WTC11 (cell line): ENCODE results near the gene CD276. TPM values are rescaled to one million over a fixed set of nuclear protein-coding genes. Genes with fewer than 3 reads are reported as not detected.

Source experiments
- ATAC-seq: fragments of 200-7000 bp; cut with Tn5 transposase; 2 replicates; pipeline ENCODE4 v1.10.0; 2021; ENCODE audit warnings: mild to moderate bottlenecking, moderate library complexity
- CTCF ChIA-PET: fragments of 300-600 bp; sonication (Branson Sonifier 250); formaldehyde crosslinking; loops from one replicate; lab custom pipeline; 2021; ENCODE audit warnings: antibody characterized with exemption; lab: Charles Lee
- POLR2A ChIA-PET: fragments of 350-600 bp; sonication (Branson Sonifier 250); formaldehyde crosslinking; loops from one replicate; lab custom pipeline; 2021; ENCODE audit warnings: antibody characterized with exemption; lab: Charles Lee
- DNase-seq: peaks from one replicate; pipeline ENCODE4 v3.0.0; 2021; ENCODE audit warnings: low spot score
- H3K27ac Mint-ChIP-seq: 2 replicates; pipeline ENCODE4 v1.8.0; 2021; ENCODE audit warnings: mixed read lengths
- H3K27me3 Mint-ChIP-seq: 2 replicates; pipeline ENCODE4 v1.8.0; 2021; ENCODE audit warnings: low read depth, mild to moderate bottlenecking, moderate library complexity, mixed read lengths
- H3K36me3 Mint-ChIP-seq: 2 replicates; pipeline ENCODE4 v1.8.0; 2021; ENCODE audit warnings: mixed read lengths
- H3K4me1 Mint-ChIP-seq: 2 replicates; pipeline ENCODE4 v1.8.0; 2022; ENCODE audit warnings: mixed read lengths
- H3K4me3 Mint-ChIP-seq: 2 replicates; pipeline ENCODE4 v1.8.0; 2021; ENCODE audit warnings: mild to moderate bottlenecking, moderate library complexity, mixed read lengths
- H3K9me3 Mint-ChIP-seq: 2 replicates; pipeline ENCODE4 v1.8.0; 2021; ENCODE audit warnings: mixed read lengths
- AR ChIP-seq: fragments of 250-450 bp; sonication (Bioruptor Pico); IDR thresholded peaks from 2 replicates; pipeline ENCODE4 v1.9.0; 2021; ENCODE audit warnings: mild to moderate bottlenecking
- ELF4 ChIP-seq: sonication (generic); formaldehyde crosslinking; IDR thresholded peaks from 2 replicates; pipeline ENCODE4 v1.8.1; 2022; ENCODE audit warnings: low read depth, mild to moderate bottlenecking, moderate library complexity, missing genetic modification reagents
- GABPB1 ChIP-seq: sonication (generic); formaldehyde crosslinking; IDR thresholded peaks from 2 replicates; pipeline ENCODE4 v1.8.1; 2023; ENCODE audit warnings: mild to moderate bottlenecking, missing genetic modification reagents
- IRF2 ChIP-seq: sonication (generic); formaldehyde crosslinking; IDR thresholded peaks from 2 replicates; pipeline ENCODE4 v1.8.0; 2022; ENCODE audit warnings: low read depth, missing genetic modification reagents, borderline replicate concordance
- NFYB ChIP-seq: sonication (generic); formaldehyde crosslinking; conservative IDR thresholded peaks from 2 replicates; pipeline ENCODE4 v1.8.0; 2022; ENCODE audit warnings: low read depth, missing genetic modification reagents
- PRDM15 ChIP-seq: sonication (generic); formaldehyde crosslinking; IDR thresholded peaks from 2 replicates; pipeline ENCODE4 v1.8.0; 2022; ENCODE audit warnings: missing genetic modification reagents
- SOX15 ChIP-seq: fragments of 250-450 bp; sonication (Bioruptor Pico); IDR thresholded peaks from 2 replicates; pipeline ENCODE4 v1.9.0; 2021; ENCODE audit warnings: mild to moderate bottlenecking
- SP1 ChIP-seq: sonication (generic); formaldehyde crosslinking; conservative IDR thresholded peaks from 2 replicates; pipeline ENCODE4 v1.8.1; 2022; ENCODE audit warnings: missing genetic modification reagents
- STAT6 ChIP-seq: sonication (generic); formaldehyde crosslinking; conservative IDR thresholded peaks from 2 replicates; pipeline ENCODE4 v1.8.1; 2023; ENCODE audit warnings: mild to moderate bottlenecking, low read depth, missing genetic modification reagents, moderate library complexity
- TEAD4 ChIP-seq: sonication (generic); formaldehyde crosslinking; IDR thresholded peaks from 2 replicates; pipeline ENCODE4 v1.8.0; 2022; ENCODE audit warnings: mild to moderate bottlenecking, missing genetic modification reagents
- ZNF121 ChIP-seq: sonication (generic); formaldehyde crosslinking; IDR thresholded peaks from 2 replicates; pipeline ENCODE4 v1.8.0; 2023; ENCODE audit warnings: missing genetic modification reagents
- ZNF423 ChIP-seq: fragments of 250-450 bp; sonication (Bioruptor Pico); IDR thresholded peaks from 2 replicates; pipeline ENCODE4 v2.1.2; 2022; ENCODE audit warnings: mild to moderate bottlenecking, moderate library complexity
- total RNA-seq: library from RNA; stranded (reverse); gene quantifications from 3 replicates; pipeline ENCODE4 v1.2.3, GENCODE V29; 2021
- TF ChIP-seq, protein P1 (sequence below): sonication (generic); formaldehyde crosslinking; conservative IDR thresholded peaks from 2 replicates; pipeline ENCODE4 v1.8.1; 2022; ENCODE audit warnings: mild to moderate bottlenecking, missing genetic modification reagents
- TF ChIP-seq, protein P2 (sequence below): sonication (generic); formaldehyde crosslinking; IDR thresholded peaks from 2 replicates; pipeline ENCODE4 v1.8.1; 2022; ENCODE audit warnings: low read depth, mild to moderate bottlenecking, moderate library complexity, missing genetic modification reagents, borderline replicate concordance
- TF ChIP-seq, protein P3 (sequence below): sonication (generic); formaldehyde crosslinking; IDR thresholded peaks from 2 replicates; pipeline ENCODE4 v1.8.1; 2023; ENCODE audit warnings: mild to moderate bottlenecking, missing genetic modification reagents
- TF ChIP-seq, protein P4 (sequence below): sonication (generic); formaldehyde crosslinking; IDR thresholded peaks from 2 replicates; pipeline ENCODE4 v1.8.0; 2022; ENCODE audit warnings: mild to moderate bottlenecking, missing genetic modification reagents
- TF ChIP-seq, protein P5 (sequence below): sonication (generic); formaldehyde crosslinking; IDR thresholded peaks from 2 replicates; pipeline ENCODE4 v1.8.1; 2022; ENCODE audit warnings: mild to moderate bottlenecking, missing genetic modification reagents, moderate library complexity, borderline replicate concordance

The CD276 gene
- total RNA-seq, 1 experiment from 2014 or later = 153 TPM

- no peak overlapping the region for H3K27ac Mint-ChIP-seq
- ChIA-PET POLR2A (no interaction called here), CTCF (interaction anchor here (1.3 to 8.6 kb wide), 3 partner anchors 10 to 152 kb away, joined by 3 to 66 read pairs (median 7); no protein-coding TSS in a partner anchor)
- ATAC-seq (no peak), DNase-seq (no peak)
- no peaks in the 10 kb centered on the region for H3K4me1 Mint-ChIP-seq
- TF ChIP-seq STAT6 (CRISPR knock-in tag) (no peak), ZNF121 (peak; percentile 25; the same call in 1 of the 2 replicates), ELF4 (CRISPR knock-in tag) (no peak), IRF2 (CRISPR knock-in tag) (no peak), AR (CRISPR knock-in tag) (no peak), GABPB1 (CRISPR knock-in tag) (no peak)
- TF ChIP-seq, protein P1, sequence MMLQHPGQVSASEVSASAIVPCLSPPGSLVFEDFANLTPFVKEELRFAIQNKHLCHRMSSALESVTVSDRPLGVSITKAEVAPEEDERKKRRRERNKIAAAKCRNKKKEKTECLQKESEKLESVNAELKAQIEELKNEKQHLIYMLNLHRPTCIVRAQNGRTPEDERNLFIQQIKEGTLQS (CRISPR knock-in tag) = no peak
- TF ChIP-seq, protein P2, sequence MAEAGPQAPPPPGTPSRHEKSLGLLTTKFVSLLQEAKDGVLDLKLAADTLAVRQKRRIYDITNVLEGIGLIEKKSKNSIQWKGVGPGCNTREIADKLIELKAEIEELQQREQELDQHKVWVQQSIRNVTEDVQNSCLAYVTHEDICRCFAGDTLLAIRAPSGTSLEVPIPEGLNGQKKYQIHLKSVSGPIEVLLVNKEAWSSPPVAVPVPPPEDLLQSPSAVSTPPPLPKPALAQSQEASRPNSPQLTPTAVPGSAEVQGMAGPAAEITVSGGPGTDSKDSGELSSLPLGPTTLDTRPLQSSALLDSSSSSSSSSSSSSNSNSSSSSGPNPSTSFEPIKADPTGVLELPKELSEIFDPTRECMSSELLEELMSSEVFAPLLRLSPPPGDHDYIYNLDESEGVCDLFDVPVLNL (CRISPR knock-in tag) = no peak
- H3K27me3 Mint-ChIP-seq = no peaks in the 10 kb centered on the region; the same call in 1 of the 2 replicates
- H3K4me3 Mint-ChIP-seq = no peak overlapping the region
- H3K9me3 Mint-ChIP-seq = no peaks in the 10 kb centered on the region
- peaks cover 21% of the 10 kb centered on the region for H3K36me3 Mint-ChIP-seq
Observed at GRCh38 chr15:73714695-73715301, 30.6 kb downstream of the CD276 start.

DNA sequence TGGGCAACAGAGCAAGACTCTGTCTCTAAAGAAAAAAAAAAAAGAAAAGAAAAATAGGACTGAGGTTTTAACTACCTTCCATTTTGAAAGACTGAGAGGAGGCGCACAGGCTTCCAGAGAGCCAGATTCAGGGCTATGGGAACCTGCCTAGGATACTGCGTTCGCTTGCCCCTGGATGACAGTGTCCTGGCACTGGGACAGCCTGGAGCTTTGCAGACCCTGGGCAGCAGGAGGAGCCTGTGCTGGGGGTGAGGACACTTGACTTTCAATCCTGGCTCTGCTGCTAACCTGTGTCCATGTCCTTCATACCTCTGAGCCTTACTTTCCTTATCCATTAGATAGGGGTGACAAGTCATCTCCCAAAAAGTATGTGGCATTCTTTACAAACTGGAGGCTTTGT, 31.2 kb downstream of the CD276 start:
- Mint-ChIP-seq H3K9me3 (no peaks in the 10 kb centered on the region), H3K4me1 (no peaks in the 10 kb centered on the region), H3K27me3 (no peaks in the 10 kb centered on the region; the same call in 1 of the 2 replicates), H3K27ac (no peak overlapping the region), H3K36me3 (peaks cover 21% of the 10 kb centered on the region), H3K4me3 (no peak overlapping the region)
- ATAC-seq (0 out of 2 replicates have a peak, but pooled peaks have one; percentile 14), DNase-seq (no peak)
- ChIA-PET CTCF (interaction anchor here (1.3 to 8.6 kb wide), 4 partner anchors 11 to 152 kb away, joined by 3 to 66 read pairs (median 4); no protein-coding TSS in a partner anchor), POLR2A (no interaction called here)
- no peak for TF ChIP-seq TEAD4
- TF ChIP-seq, protein P3, sequence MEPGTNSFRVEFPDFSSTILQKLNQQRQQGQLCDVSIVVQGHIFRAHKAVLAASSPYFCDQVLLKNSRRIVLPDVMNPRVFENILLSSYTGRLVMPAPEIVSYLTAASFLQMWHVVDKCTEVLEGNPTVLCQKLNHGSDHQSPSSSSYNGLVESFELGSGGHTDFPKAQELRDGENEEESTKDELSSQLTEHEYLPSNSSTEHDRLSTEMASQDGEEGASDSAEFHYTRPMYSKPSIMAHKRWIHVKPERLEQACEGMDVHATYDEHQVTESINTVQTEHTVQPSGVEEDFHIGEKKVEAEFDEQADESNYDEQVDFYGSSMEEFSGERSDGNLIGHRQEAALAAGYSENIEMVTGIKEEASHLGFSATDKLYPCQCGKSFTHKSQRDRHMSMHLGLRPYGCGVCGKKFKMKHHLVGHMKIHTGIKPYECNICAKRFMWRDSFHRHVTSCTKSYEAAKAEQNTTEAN (CRISPR knock-in tag) = no peak
- TF ChIP-seq ZNF423 (CRISPR knock-in tag) = no peak
- TF ChIP-seq NFYB (CRISPR knock-in tag) = no peak
- TF ChIP-seq SP1 = no peak
- TF ChIP-seq SOX15 = no peak
- TF ChIP-seq, protein P4, sequence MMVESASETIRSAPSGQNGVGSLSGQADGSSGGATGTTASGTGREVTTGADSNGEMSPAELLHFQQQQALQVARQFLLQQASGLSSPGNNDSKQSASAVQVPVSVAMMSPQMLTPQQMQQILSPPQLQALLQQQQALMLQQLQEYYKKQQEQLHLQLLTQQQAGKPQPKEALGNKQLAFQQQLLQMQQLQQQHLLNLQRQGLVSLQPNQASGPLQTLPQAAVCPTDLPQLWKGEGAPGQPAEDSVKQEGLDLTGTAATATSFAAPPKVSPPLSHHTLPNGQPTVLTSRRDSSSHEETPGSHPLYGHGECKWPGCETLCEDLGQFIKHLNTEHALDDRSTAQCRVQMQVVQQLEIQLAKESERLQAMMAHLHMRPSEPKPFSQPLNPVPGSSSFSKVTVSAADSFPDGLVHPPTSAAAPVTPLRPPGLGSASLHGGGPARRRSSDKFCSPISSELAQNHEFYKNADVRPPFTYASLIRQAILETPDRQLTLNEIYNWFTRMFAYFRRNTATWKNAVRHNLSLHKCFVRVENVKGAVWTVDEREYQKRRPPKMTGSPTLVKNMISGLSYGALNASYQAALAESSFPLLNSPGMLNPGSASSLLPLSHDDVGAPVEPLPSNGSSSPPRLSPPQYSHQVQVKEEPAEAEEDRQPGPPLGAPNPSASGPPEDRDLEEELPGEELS = no peak
- no peak for TF ChIP-seq PRDM15 (CRISPR knock-in tag)
- TF ChIP-seq, protein P5, sequence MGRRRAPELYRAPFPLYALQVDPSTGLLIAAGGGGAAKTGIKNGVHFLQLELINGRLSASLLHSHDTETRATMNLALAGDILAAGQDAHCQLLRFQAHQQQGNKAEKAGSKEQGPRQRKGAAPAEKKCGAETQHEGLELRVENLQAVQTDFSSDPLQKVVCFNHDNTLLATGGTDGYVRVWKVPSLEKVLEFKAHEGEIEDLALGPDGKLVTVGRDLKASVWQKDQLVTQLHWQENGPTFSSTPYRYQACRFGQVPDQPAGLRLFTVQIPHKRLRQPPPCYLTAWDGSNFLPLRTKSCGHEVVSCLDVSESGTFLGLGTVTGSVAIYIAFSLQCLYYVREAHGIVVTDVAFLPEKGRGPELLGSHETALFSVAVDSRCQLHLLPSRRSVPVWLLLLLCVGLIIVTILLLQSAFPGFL (CRISPR knock-in tag) = no peak
